Osteoblast (primary cell): ENCODE results near the gene CREG2. TPM values are rescaled to one million over a fixed set of nuclear protein-coding genes. Genes with fewer than 3 reads are reported as not detected.

ENCODE experiments used
- DNase-seq: peaks from one replicate; pipeline ENCODE4 v3.0.0; 2011; ENCODE audit warnings: low spot score, mixed read lengths; ENCODE audit not compliant: insufficient read length; ENCODE audit errors: missing footprints
- H2AFZ ChIP-seq: 2 replicates; pipeline ENCODE4 v1.6.0; 2011; ENCODE audit warnings: mild to moderate bottlenecking, low read length
- H3K27ac ChIP-seq: 2 replicates; pipeline ENCODE4 v1.5.1; 2011; ENCODE audit warnings: mild to moderate bottlenecking, low read depth, low read length, moderate library complexity
- H3K27me3 ChIP-seq: 2 replicates; pipeline ENCODE4 v1.6.0; 2012; ENCODE audit warnings: mild to moderate bottlenecking, control low read depth, inconsistent platforms, low read length, moderate library complexity; ENCODE audit not compliant: insufficient read depth
- H3K36me3 ChIP-seq: 2 replicates; pipeline ENCODE4 v1.5.1; 2011; ENCODE audit warnings: mild to moderate bottlenecking, low read length, control low read depth, moderate library complexity; ENCODE audit not compliant: insufficient read depth
- H3K4me1 ChIP-seq: 2 replicates; pipeline ENCODE4 v1.5.1; 2011; ENCODE audit warnings: mild to moderate bottlenecking, low read length, control low read depth, moderate library complexity; ENCODE audit not compliant: insufficient read depth
- H3K4me2 ChIP-seq: 2 replicates; pipeline ENCODE4 v1.6.0; 2011; ENCODE audit warnings: mild to moderate bottlenecking, low read length; ENCODE audit not compliant: insufficient read depth
- H3K4me3 ChIP-seq: fragments of 200-600 bp; sonication (generic); 3 replicates; pipeline ENCODE4 v1.5.1; 2012; ENCODE audit warnings: mild to moderate bottlenecking, low read length, inconsistent platforms; ENCODE audit not compliant: insufficient read depth
- H3K79me2 ChIP-seq: 2 replicates; pipeline ENCODE4 v1.6.0; 2012; ENCODE audit warnings: mild to moderate bottlenecking, low read length, control low read depth, inconsistent platforms; ENCODE audit not compliant: insufficient read depth
- H3K9me3 ChIP-seq: 2 replicates; pipeline ENCODE4 v1.5.1; 2011; ENCODE audit warnings: low read depth, low read length, control low read depth
- H4K20me1 ChIP-seq: 2 replicates; pipeline ENCODE4 v1.6.0; 2012; ENCODE audit warnings: mild to moderate bottlenecking, low read length, control low read depth; ENCODE audit not compliant: insufficient read depth
- total RNA-seq: library from RNA; depleted of rRNA; stranded (reverse); fragments of >200 nt; gene quantifications from 2 replicates; pipeline ENCODE4 v1.2.3, GENCODE V29; 2012
- TF ChIP-seq, protein P1 (sequence below): IDR thresholded peaks from 2 replicates; pipeline ENCODE4 v1.5.1; 2011; ENCODE audit warnings: mild to moderate bottlenecking, low read depth, low read length, moderate library complexity; ENCODE audit errors: extremely low read depth

Gene CREG2
- total RNA-seq, 1 donor: 0.36 TPM

GRCh38 chr2:101398116-101398821 is 11.0 kb upstream of the CREG2 start:
- Histone ChIP-seq H3K79me2 (no peaks in the 10 kb centered on the region), H3K36me3 (peaks cover 5% of the 10 kb centered on the region), H4K20me1 (no peaks in the 10 kb centered on the region), H3K9me3 (no peaks in the 10 kb centered on the region), H3K27me3 (no peaks in the 10 kb centered on the region), H3K27ac (no peak overlapping the region), H2AFZ (peak overlapping the region; percentile 47), H3K4me1 (peaks cover 17% of the 10 kb centered on the region), H3K4me2 (no peak overlapping the region), H3K4me3 (no peak overlapping the region)
- TF ChIP-seq, protein P1, sequence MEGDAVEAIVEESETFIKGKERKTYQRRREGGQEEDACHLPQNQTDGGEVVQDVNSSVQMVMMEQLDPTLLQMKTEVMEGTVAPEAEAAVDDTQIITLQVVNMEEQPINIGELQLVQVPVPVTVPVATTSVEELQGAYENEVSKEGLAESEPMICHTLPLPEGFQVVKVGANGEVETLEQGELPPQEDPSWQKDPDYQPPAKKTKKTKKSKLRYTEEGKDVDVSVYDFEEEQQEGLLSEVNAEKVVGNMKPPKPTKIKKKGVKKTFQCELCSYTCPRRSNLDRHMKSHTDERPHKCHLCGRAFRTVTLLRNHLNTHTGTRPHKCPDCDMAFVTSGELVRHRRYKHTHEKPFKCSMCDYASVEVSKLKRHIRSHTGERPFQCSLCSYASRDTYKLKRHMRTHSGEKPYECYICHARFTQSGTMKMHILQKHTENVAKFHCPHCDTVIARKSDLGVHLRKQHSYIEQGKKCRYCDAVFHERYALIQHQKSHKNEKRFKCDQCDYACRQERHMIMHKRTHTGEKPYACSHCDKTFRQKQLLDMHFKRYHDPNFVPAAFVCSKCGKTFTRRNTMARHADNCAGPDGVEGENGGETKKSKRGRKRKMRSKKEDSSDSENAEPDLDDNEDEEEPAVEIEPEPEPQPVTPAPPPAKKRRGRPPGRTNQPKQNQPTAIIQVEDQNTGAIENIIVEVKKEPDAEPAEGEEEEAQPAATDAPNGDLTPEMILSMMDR: no peak
- no peak for DNase-seq

DNA sequence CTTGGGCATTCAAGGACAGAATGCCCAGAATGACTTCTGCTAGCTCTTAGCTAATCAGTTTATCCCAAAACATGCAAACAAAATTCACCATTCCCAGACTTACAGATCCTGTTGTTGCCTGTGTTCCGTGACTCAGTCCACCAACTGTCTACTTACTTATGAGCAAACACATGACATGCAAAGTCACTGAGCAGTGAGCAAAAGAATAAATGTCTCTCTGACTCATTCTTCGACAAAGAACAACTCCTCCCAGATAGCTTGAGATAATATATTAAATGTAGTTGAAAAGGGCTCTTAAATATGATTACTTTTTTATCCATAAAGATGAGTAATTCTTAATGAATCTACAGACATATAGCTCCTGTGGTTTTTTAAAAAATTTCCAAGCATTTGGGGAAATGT is 9.0 kb upstream of the CREG2 start:
- H3K4me2 ChIP-seq: peak overlapping the region; percentile 42
- peak overlapping the region; percentile 3 for H3K4me3 ChIP-seq
- H3K79me2 ChIP-seq: no peaks in the 10 kb centered on the region
- peak; percentile 93 for DNase-seq
- peaks cover 17% of the 10 kb centered on the region for H3K4me1 ChIP-seq
- H3K27ac ChIP-seq: peak overlapping the region; percentile 85
- no peaks in the 10 kb centered on the region for H3K9me3 ChIP-seq
- H4K20me1 ChIP-seq: no peaks in the 10 kb centered on the region
- H3K36me3 ChIP-seq: no peaks in the 10 kb centered on the region
- peak overlapping the region; percentile 55 for H2AFZ ChIP-seq
- no peaks in the 10 kb centered on the region for H3K27me3 ChIP-seq
- TF ChIP-seq, protein P1: no peak

DNA sequence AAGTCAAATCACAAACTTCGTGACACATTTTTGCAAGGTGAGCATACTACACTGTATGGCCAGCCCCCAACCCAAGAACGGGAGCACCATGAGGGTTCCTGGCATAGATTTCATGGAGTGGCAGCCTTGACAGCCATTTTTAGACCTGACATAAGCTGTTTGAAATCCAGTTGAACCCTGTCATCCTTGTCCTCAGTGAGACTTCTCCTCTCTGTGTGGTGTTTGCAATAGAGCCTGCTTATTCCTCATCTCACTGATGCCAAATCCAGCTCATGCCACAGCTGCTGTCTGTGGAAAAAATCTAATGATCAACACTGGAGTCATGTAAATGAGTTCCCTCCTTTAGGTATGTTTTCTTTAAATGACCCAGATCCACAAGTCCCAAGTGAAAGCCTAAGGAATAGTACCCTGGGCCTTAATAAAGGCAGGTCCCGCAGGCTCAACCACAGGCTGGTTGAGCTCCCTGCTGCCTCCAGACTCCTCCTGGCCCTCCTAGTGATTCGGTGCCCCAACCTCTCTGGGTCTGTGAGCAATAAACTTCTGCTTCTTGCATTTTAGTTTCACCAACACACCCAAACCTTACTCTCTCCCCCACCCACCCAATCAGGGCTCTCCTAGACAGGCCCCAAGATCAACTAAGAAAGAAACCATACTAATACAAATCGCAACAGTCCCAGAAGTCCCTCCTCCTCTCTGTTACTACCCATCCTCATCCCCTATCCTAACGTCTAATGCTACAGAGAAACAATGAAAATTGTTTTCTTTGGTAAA is 8.4 kb upstream of the CREG2 start:
- peak overlapping the region; percentile 3 for H3K4me3 ChIP-seq
- TF ChIP-seq, protein P1: no peak
- H3K79me2 ChIP-seq: no peaks in the 10 kb centered on the region
- DNase-seq: no peak
- H3K27me3 ChIP-seq: no peaks in the 10 kb centered on the region
- peaks cover 17% of the 10 kb centered on the region for H3K4me1 ChIP-seq
- H2AFZ ChIP-seq: peak overlapping the region; percentile 55
- peaks cover 3% of the 10 kb centered on the region for H3K36me3 ChIP-seq
- peak overlapping the region; percentile 85 for H3K27ac ChIP-seq
- H4K20me1 ChIP-seq: no peaks in the 10 kb centered on the region
- no peaks in the 10 kb centered on the region for H3K9me3 ChIP-seq
- peak overlapping the region; percentile 42 for H3K4me2 ChIP-seq

- Histone ChIP-seq H3K4me1 (peaks cover 23% of the 10 kb centered on the region), H3K36me3 (peaks cover 3% of the 10 kb centered on the region), H2AFZ (no peak overlapping the region), H4K20me1 (peaks cover 3% of the 10 kb centered on the region), H3K27ac (no peak overlapping the region), H3K4me3 (no peak overlapping the region), H3K4me2 (peak overlapping the region; percentile 45), H3K27me3 (peaks cover 29% of the 10 kb centered on the region), H3K79me2 (no peaks in the 10 kb centered on the region), H3K9me3 (no peaks in the 10 kb centered on the region)
- peak; percentile 92 for DNase-seq
- TF ChIP-seq, protein P1: no peak
These were observed 929 bp upstream of the CREG2 start for GRCh38 chr2:101388232-101388631.
